Stimulated activated CD8-positive, alpha-beta memory T cell treated with anti-CD3 and anti-CD28 coated beads, Interleukin-15, amount 100 ng/mL, for 48 hours (primary cell): ENCODE measurements around the gene ZNHIT3.

Experiments used
- DNase-seq, 2 donors: peaks; one replicate each; pipeline ENCODE4 v3.0.0-alpha.2; 2020; ENCODE audit warnings: low read depth in 2 of 2

The ZNHIT3 gene

DNA sequence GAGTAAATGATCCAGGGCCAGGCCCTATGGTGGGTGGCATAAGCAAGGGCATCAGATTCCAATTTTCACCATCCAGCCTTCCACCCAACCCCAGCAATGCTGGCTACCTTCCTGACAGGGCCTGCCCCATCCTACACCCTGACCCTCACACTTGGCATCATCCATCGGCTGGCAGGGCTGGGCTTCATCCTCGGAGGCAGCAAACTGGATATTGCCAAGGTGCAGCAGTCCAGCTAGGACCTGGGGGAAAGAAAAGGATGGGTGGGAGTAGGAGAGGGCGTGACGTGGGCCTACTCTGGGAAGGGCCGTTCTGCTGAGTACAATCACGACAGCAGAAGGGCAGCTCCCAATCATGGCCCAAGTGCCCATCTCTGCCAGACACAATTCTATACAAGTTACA is 24.7 kb downstream of the ZNHIT3 start:
- no peak for DNase-seq

- DNase-seq, result no peak
Measured at GRCh38 chr17:36512641-36513040, 26.2 kb downstream of the ZNHIT3 start.

DNA sequence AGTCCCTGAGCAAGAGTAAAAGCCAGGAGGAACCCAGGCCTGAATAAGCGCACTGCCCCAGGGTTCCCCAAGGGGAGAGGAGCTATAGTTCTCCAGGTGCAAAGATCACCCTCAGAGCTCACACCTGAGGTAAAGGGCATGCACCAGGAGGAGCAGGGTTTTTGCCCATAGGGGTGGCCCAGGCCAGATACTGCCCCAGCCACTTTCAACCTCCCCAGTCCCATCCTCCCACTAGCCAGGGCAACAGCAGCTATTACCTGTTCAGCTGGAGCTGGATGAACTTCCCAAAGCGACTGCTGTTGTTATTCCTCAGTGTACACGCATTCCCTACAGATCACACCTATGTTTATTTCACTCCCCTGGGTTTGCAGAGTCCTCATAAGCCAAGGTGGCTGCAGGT is 28.4 kb downstream of the ZNHIT3 start:
- no peak for DNase-seq

GRCh38 chr17:36515837-36516236 is 29.4 kb downstream of the ZNHIT3 start:
- no peak for DNase-seq

GRCh38 chr17:36523113-36523512 is 36.6 kb downstream of the ZNHIT3 start:
- DNase-seq, result no peak

DNA sequence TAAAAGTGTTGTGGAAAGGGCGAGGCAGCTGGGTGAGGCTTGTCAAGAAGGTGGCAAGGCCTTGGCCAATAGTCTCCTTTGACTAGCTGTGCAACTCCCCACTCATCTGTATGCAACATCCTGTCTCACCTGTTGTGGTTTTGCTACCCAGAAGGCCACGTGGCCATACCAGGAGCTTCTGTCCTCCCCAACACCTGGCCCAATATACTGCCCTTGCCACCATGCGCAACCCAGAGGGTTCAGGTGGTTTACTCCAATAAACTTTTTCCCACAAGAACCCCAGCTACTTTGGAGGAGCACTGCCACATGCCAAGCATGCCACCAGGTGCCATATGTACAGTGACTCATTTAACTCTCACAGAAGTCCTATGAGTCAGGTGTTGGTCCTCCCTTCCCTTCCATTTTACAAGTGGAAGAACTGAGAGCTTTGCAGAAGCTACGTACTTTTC is 38.0 kb downstream of the ZNHIT3 start:
- DNase-seq, result no peak

GRCh38 chr17:36525113-36525512 is 38.6 kb downstream of the ZNHIT3 start:
- DNase-seq, result no peak

DNA sequence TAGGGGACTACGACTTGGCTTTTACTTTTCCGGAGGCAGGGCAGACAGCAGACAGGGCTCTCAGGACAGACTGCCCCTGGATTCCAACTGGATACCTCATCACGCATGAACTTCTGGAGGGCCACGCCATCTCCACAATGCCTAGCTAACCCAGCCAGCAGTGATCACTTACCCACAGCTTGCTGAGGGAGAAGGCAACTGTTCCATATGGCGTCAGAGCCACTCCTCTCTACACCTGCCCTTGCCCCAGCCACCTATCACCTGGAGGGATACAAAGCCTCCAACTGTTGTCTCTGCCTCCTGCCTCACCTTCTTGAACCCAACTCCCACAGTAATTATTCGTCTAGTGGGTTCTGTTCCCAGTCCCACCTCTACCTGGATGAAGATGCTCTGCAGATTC is 39.4 kb downstream of the ZNHIT3 start:
- no peak for DNase-seq

- DNase-seq, result no peak
Measured at GRCh38 chr17:36527621-36528250, 41.3 kb downstream of the ZNHIT3 start.

- no peak for DNase-seq
Measured at GRCh38 chr17:36529121-36529520, 42.6 kb downstream of the ZNHIT3 start.

DNA sequence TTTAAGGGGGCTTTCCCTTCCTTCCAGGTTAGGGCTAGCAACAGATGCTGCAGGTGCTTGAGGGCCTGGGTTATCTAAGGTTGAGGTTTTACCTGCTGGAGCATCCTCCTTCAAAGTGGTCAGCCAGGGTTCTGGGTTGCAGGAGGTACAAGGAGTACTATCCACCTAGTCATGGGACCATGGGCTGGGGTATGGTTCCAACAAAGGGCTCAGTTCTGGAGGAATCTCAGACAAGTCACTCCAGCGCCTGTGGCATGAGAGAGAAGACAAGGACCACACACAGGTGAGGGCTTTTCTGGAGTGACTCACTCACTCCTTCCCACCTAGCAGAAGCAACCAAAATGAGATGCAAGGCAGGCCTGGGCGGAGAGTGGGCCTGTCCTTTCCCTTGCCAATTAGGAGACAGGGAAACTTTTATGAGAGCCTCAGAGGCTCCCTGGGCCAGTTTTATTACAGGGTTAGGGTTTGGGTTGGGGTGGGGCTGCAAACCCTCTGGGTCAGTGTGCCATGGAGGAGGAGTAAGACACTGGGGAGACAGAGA is 46.0 kb downstream of the ZNHIT3 start:
- DNase-seq, result no peak

DNA sequence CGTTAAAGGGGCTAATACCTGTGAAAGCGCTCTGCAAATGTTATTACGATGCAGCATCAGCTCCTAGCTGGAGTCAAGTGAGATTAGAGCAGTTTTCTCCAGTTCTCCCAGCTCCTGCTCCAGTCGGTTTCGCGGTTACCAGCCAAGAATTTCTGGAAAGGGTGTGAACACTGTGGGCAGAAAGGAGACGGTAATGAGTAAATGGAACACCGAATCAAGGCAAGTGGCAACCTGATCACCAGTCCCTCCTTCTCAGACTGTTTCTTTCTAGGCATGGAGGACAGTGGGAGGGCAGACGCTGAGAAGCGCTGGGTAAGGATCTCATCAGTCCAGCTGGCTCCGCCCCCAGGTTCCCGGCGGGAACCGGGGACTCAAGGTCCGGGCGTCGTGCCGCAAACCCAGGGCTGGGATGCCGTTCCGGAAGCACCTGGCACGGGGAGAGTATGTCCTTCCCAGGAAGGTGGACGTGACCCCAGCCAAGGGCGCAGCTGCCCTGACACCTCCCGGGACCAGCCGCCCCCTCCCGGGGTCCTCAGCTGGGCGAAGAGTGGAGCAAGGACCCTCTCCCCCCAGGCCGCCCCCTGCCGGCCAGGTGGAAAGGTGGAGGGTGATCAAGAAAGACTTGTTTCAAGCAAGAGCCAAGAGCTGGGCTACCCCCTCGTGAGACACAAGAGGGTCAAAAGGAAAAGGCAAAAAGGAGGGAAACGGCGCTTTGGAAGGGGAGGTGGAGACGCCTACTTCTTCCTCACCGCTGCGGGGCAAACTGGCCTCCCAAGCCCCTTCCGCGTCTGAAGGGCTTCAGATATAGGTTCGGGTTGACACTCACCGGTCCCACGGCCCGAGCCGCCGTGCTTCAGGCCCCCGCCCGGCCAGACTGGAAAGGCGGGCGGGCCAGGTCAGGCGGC is 47.7 kb downstream of the ZNHIT3 start:
- DNase-seq, result peak; percentile 30 to 39

DNA sequence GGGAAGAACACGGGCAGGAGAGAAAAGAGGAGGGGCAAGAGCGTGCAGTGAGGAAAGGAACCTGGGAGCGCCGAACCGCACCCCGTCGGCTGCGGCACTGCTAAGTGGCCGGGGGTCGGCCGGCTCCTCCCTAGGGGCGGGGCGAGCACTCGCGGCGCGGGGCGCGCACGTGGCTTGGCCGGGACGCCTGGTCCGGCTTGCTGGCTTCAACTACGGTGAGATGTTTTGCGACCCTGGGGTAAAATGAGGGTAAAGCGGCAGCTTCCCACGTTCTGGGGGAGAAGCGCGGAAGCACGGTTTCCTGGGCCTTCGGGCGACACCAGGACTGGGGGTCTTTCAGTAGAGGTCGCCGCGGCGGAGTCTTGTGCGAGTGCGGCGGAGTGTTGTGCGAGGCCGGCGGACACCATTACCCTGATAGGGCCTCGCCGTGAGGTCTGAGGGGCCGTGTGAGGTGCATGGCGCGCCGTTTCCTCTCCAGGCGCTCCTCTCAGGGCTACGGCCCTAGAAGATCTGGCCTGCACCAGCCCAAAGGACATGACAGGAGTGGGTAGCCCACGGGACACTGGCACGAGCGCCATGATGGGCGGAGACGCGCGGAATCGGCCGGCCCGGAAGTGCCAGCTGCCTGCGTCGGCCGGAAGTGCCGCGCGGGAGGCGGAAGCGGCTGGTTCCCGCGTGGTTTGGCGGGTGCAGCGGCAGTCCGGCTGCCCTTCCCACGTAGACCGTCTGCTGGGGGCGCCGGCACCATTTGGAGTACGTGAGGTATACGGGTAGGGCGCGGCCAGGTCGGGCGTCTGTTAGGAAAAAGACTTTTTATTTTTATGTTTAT is 48.6 kb downstream of the ZNHIT3 start, which contains the start of the genes MYO19 and PIGW:
Gene MYO19 (minus strand): TSS at position 29 of the 829 bp plus-strand sequence. CDS start 2,330 bp downstream, outside the sequence.
Gene PIGW (plus strand): TSS at position 148 of the 829 bp plus-strand sequence. CDS start 2,115 bp downstream, outside the sequence.
- peak; percentile 86 to 87 for DNase-seq

GRCh38 chr17:36535669-36536081 is 49.2 kb downstream of the ZNHIT3 start:
- no peak for DNase-seq

GRCh38 chr17:36540696-36541095 is 54.2 kb downstream of the ZNHIT3 start:
- no peak for DNase-seq

DNA sequence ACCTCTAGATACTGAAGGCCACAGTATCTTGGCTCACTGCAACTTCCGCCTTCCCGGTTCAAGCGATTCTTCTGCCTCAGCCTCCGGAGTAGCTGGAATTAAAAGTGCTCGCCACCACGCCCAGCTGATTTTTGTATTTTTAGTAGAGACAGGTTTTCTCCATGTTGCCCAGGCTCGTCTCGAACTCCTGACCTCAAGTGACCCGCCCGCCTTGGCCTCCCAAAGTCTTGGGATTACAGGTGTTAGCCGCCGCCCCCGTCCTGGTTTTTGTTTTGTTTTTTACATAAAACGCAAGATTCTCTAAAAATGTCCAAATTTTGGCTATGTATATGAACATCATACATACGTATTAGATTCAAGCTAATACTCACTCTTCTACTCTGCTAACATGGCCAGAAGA is 56.3 kb downstream of the ZNHIT3 start:
- no peak for DNase-seq

- no peak for DNase-seq
Measured at GRCh38 chr17:36544044-36544306, 57.5 kb downstream of the ZNHIT3 start.

GRCh38 chr17:36544307-36545076 is 58.0 kb downstream of the ZNHIT3 start, which contains the start of gene GGNBP2:
TSS of gene GGNBP2 (plus strand) at chr17:36544919. CDS start at chr17:36545725, 806 bp downstream.
- peak; percentile 84 for DNase-seq

GRCh38 chr17:36545077-36545464 is 58.6 kb downstream of the ZNHIT3 start:
- no peak for DNase-seq
